RWPE1 (cell line): ENCODE measurements around the gene IDH1.
"Not testable (repeated sequence)": the region's sequence is repeated elsewhere in the genome, so short reads cannot be mapped to it uniquely, and the experiment has no call there.

Experiments
- CTCF ChIA-PET: fragments of 350-600 bp; sonication (Branson Sonifier 250); formaldehyde crosslinking; extraction: SDS; loops from one replicate; lab custom pipeline; 2021; lab: Yijun Ruan, JAX
- POLR2A ChIA-PET: fragments of 400-600 bp; formaldehyde crosslinking; extraction: SDS; loops from one replicate; lab custom pipeline; 2020; ENCODE audit warnings: antibody characterized with exemption; ENCODE audit not compliant: low non-redundant PET; lab: Yijun Ruan, JAX
- DNase-seq: peaks from one replicate; pipeline ENCODE4 v3.0.0; 2012; ENCODE audit warnings: low spot score
- H3K27ac ChIP-seq: fragments of 450-650 bp; 2 replicates; pipeline ENCODE4 v1.5.1; 2017
- TF ChIP-seq, protein P1 (sequence below): fragments of 450-650 bp; conservative IDR thresholded peaks from 2 replicates; pipeline ENCODE4 v1.5.1; 2017; ENCODE audit warnings: low read depth, mild to moderate bottlenecking

IDH1 gene

DNA sequence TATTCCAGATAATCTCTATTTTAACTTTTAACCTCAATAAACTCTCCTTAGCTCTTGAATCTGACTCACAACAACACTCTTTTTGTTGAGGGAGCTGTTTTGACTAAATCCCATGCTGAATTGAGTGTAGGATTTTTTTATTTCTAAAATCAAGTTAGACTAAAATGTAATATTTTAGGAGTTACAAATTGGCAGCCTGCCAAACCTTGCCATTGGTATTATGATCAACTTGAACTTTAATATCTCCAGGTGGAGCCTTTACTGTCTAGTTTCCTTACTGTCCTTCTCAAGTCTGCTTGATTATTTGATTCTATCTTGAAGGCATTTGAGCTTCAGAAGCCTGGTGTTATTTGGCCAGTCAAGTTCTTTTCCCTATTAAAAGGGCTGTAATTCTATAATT, 19.9 kb upstream of the IDH1 start:
- ChIA-PET CTCF (interaction anchor here (0.7 kb wide), 1 partner anchor 663 kb away, joined by 3 read pairs; no protein-coding TSS in a partner anchor), POLR2A (no interaction called here)
- no peak overlapping the region for H3K27ac ChIP-seq
- DNase-seq: no peak
- TF ChIP-seq, protein P1, sequence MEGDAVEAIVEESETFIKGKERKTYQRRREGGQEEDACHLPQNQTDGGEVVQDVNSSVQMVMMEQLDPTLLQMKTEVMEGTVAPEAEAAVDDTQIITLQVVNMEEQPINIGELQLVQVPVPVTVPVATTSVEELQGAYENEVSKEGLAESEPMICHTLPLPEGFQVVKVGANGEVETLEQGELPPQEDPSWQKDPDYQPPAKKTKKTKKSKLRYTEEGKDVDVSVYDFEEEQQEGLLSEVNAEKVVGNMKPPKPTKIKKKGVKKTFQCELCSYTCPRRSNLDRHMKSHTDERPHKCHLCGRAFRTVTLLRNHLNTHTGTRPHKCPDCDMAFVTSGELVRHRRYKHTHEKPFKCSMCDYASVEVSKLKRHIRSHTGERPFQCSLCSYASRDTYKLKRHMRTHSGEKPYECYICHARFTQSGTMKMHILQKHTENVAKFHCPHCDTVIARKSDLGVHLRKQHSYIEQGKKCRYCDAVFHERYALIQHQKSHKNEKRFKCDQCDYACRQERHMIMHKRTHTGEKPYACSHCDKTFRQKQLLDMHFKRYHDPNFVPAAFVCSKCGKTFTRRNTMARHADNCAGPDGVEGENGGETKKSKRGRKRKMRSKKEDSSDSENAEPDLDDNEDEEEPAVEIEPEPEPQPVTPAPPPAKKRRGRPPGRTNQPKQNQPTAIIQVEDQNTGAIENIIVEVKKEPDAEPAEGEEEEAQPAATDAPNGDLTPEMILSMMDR: no peak

DNA sequence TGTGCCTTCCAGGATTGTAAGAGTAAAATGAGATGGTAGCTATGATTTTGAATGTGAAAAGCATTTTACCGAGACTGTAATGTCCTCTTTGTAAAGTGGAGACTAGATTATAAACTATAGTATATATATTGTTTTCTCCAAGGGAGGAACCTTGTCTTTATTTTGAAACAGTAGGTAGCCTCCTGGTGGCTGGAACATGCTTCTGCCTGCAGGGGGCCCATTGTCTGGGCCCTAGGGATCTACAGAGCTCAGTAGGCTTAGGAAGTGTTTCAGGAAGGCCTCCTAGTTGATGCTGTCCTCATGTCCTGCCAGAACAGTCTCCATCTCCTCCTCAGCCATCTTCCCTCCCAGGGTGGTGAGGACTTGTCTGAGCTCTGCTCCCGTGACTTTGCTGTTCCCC, 14.2 kb upstream of the IDH1 start:
- DNase-seq: no peak
- ChIA-PET CTCF (interaction anchor here (0.6 kb wide), 1 partner anchor 1523 kb away, joined by 4 read pairs; no protein-coding TSS in a partner anchor), POLR2A (no interaction called here)
- H3K27ac ChIP-seq: no peak overlapping the region
- TF ChIP-seq, protein P1: no peak

DNA sequence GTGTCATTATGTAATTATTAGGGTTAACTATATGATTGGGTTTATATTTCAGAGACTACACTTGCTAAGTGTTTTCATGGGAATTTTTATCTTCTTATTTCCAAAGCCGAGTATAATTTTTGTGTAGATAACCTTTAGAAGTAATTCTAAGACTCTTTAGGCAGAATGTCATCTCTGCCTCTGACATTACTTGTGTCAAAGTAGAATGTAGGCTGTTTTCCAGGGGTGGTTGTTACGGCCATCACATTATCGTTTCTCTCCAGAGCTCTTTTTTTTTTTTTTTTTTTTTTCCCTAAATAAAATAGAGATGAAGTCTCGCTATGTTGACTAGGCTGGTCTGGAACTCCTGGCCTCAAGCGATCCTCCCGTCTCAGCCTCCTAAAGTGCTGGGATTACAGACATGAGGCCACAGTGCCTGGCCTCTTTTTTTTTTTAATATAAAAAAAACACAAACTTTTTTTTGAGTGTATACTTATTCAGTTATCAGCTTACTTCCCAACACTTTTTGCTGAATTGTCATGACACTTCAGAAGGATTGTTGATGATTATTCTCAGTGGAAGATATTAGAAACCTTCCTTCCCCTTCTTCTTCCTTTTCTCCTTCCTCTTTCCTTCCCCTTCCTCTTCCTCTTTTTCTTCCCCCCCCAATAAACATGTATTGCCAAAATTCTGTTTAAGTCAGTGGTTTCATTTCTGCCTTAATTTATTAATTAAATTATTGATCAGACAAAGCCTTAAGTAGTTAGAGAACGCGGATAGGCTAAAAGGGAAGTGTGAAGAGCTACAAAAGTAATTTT, 13.5 kb upstream of the IDH1 start:
- TF ChIP-seq, protein P1: no peak
- no peak for DNase-seq
- POLR2A ChIA-PET: no interaction called here

DNA sequence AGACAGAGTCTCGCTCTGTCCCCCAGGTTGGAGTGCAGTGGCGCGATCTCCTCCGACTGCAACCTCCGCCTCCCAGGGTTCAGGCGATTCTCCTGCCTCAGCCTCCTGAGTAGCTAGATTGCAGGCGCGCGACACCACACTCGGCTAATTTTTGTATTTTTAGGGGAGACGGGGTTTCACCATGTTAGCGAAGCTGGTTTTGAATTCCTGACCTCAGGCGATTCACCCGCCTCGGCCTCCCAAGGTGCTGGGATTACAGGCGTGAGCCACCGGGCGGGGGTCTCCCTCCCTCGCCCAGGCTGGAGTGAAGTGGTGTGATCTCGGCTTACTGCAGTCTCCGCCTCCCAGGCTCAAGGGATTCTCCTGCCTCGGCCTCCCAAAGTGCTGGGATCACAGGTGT, 12.7 kb upstream of the IDH1 start:
- peak overlapping the region; percentile 29; the same call in 1 of the 2 replicates for H3K27ac ChIP-seq
- CTCF ChIA-PET, POLR2A ChIA-PET: not testable (repeated sequence)

More for the DNA sequence above, 13.5 kb upstream of the IDH1 start:
- CTCF ChIA-PET: no interaction called here
- no peak overlapping the region for H3K27ac ChIP-seq

DNA sequence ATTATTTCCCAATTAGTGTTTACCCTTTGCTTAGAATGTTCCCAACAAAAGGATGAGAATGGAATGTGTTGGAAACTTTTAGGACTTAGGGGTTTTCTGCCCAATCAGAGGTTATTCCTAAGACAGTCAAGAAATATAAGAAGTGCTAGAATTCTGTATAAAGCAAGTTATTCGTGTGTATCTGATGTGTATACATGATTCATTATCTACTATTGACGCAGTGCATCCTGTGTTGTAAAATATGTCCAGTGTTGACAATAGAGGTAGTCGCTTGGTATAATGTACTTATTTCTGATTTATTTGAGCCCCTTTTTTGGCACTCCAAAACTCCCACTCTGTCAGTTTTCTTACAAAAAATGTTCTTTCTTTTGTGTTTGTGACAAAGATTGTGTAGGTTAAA, 12.1 kb upstream of the IDH1 start:
- TF ChIP-seq, protein P1: no peak
- peak overlapping the region; percentile 93 for H3K27ac ChIP-seq
- CTCF ChIA-PET: interaction anchor here (1.0 kb wide), 1 partner anchor 13 kb away, joined by 3 read pairs; no protein-coding TSS in a partner anchor
- DNase-seq: no peak
- POLR2A ChIA-PET: interaction anchor here (1.5 kb wide), 1 partner anchor 13 kb away, joined by 3 read pairs; no protein-coding TSS in a partner anchor

More for the DNA sequence above, 12.7 kb upstream of the IDH1 start:
- not testable (repeated sequence) for DNase-seq

DNA sequence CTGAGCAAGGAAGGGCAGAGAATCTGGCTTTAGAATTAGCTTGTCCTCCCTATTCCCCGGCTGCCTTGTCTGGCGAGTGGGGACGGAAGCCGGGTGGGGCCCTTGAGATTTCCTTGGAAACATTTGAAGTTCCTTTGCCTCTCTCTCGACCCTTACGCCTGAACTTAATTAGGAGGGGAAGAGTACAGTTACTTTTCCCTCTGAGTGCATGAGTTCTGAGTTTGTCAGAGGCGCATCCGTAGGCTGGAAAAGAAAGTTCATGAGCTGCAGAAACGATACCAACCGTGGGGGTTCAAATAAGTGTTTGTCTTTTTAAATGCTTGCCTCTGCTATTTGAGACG, 11.7 kb upstream of the IDH1 start:
- TF ChIP-seq, protein P1: no peak
- ChIA-PET POLR2A (interaction anchor here (1.5 kb wide), 1 partner anchor 12 kb away, joined by 3 read pairs; no protein-coding TSS in a partner anchor), CTCF (interaction anchor here (1.0 kb wide), 1 partner anchor 12 kb away, joined by 3 read pairs; no protein-coding TSS in a partner anchor)
- H3K27ac ChIP-seq: peak overlapping the region; percentile 93
- no peak for DNase-seq
